NT2/D1 (cell line): ENCODE results near the gene CD96.

Source experiments
- SUZ12 ChIP-seq: IDR thresholded peaks from 2 replicates; pipeline ENCODE4 v1.6.1; 2011; ENCODE audit not compliant: insufficient read length, insufficient read depth; ENCODE audit errors: extremely low read depth
- ZNF274 ChIP-seq: IDR thresholded peaks from 2 replicates; pipeline ENCODE4 v1.6.1; 2011; ENCODE audit warnings: mild to moderate bottlenecking, low read depth, low read length

DNA sequence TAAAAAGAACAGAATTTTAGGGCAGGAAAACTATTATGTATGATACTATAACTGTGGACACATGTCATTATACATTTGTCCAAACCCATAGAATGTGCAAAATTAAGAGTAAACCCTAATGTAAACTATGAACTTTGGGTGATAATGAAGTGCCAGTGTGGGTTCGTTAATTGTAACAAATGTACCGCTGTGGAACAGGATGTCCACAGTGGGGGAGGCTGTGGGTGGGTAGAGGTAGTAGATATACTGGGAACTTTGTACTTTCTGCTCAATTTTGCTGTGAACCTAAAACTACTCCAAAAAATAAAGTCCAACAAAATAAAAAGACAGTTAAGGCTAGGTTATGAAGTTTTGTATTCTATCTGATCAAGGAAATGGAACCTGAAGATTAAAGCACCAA lies 24.8 kb downstream of the CD96 start:
- no peak for TF ChIP-seq ZNF274
- TF ChIP-seq SUZ12: no peak
